K562 (cell line): ENCODE measurements around the gene BMF. TPM values are rescaled to one million over a fixed set of nuclear protein-coding genes. Genes with fewer than 3 reads are reported as not detected.

ENCODE experiments used
- MTA3 ChIP-seq: fragments of 450-650 bp; formaldehyde crosslinking; IDR thresholded peaks from 2 replicates; pipeline ENCODE4 v1.6.1; 2017; ENCODE audit warnings: mild to moderate bottlenecking, borderline replicate concordance
- MTF1 ChIP-seq: fragments of 250-450 bp; sonication (Bioruptor Pico); IDR thresholded peaks from 2 replicates; pipeline ENCODE4 v1.9.0; 2021; ENCODE audit warnings: moderate library complexity, mild to moderate bottlenecking, inconsistent platforms, borderline replicate concordance
- POLR3A ChIP-seq: IDR thresholded peaks from 2 replicates; pipeline ENCODE4 v1.6.1; 2011; ENCODE audit warnings: borderline replicate concordance, mild to moderate bottlenecking, moderate library complexity; ENCODE audit not compliant: insufficient read length, insufficient read depth; ENCODE audit errors: extremely low read depth
- SMAD1 ChIP-seq: fragments of 150-350 bp; IDR thresholded peaks from 2 replicates; pipeline ENCODE4 v1.6.1; 2014; ENCODE audit warnings: low read length, low read depth; ENCODE audit not compliant: partially characterized antibody
- SMARCC2 ChIP-seq: fragments of 450-650 bp; IDR thresholded peaks from 2 replicates; pipeline ENCODE4 v1.6.1; 2017; ENCODE audit warnings: antibody characterized with exemption, moderate library complexity, mild to moderate bottlenecking, low read depth
- TFAP4 ChIP-seq: sonication (generic); formaldehyde crosslinking; IDR thresholded peaks from 2 replicates; pipeline ENCODE4 v1.8.0; 2022; ENCODE audit warnings: missing genetic modification reagents, mild to moderate bottlenecking, moderate library complexity, borderline replicate concordance
- VEZF1 ChIP-seq: fragments of 200-800 bp; sonication (Bioruptor generic); IDR thresholded peaks from 2 replicates; pipeline ENCODE4 v1.6.1; 2017; ENCODE audit warnings: missing genetic modification characterization, missing compliant biosample characterization
- ZFPM2 ChIP-seq: fragments of 250-450 bp; sonication (Bioruptor Pico); IDR thresholded peaks from 2 replicates; pipeline ENCODE4 v1.5.1; 2022; ENCODE audit warnings: mild to moderate bottlenecking
- ZNF232 ChIP-seq: sonication (generic); formaldehyde crosslinking; IDR thresholded peaks from 2 replicates; pipeline ENCODE4 v1.8.0; 2022; ENCODE audit warnings: mild to moderate bottlenecking, missing genetic modification reagents
- ZNF407 ChIP-seq: fragments of 450-650 bp; IDR thresholded peaks from 2 replicates; pipeline ENCODE4 v1.6.1; 2016; ENCODE audit warnings: low read depth
- ZNF561 ChIP-seq: fragments of 450-650 bp; formaldehyde crosslinking; conservative IDR thresholded peaks from 2 replicates; pipeline ENCODE4 v1.4.0; 2020; ENCODE audit warnings: mild to moderate bottlenecking, moderate library complexity
- polyA plus RNA-seq, 8 experiments: library from polyadenylated mRNA; depleted of rRNA in 4 of 8; stranded (reverse) in 5 of 8; unstranded in 3 of 8; fragments of >200 nt; fragmentation: Nextera tagmentation in 2 of 8; fragmentation: Illumina TruSeq in 1 of 8; extraction: Ambion mirVana in 2 of 8; extraction: Trizol in 1 of 8; gene quantifications; 2 replicates each; pipeline versions ENCODE4 v1.2.1 to v1.2.3, GENCODE V29; 2011 to 2014; ENCODE audit warnings: inconsistent platforms in 1 of 8, missing spikeins in 1 of 8
- total RNA-seq, 7 experiments: library from RNA; depleted of rRNA in 6 of 7; stranded (reverse); fragments of >200 nt in 6 of 7; fragmentation: Illumina TruSeq in 2 of 7; extraction: Trizol in 2 of 7; gene quantifications; 2 replicates each; pipeline versions ENCODE4 v1.2.1 to v1.2.3, GENCODE V29; 2011 to 2021; ENCODE audit warnings: low replicate concordance in 1 of 7
- TF ChIP-seq, protein P1 (sequence below): fragments of 450-650 bp; formaldehyde crosslinking; IDR thresholded peaks from 2 replicates; pipeline ENCODE4 v1.4.0; 2020; ENCODE audit warnings: mild to moderate bottlenecking, moderate library complexity
- TF ChIP-seq, protein P2 (sequence below): IDR thresholded peaks from 2 replicates; pipeline ENCODE4 v1.6.1; 2014; ENCODE audit warnings: antibody characterized with exemption

BMF gene
- total and polyA plus RNA-seq, 9 of the 15 experiments (the other 6 are each of a cell fraction or from before 2014, with no cell fraction given) = 0.25 to 0.91 (median 0.59) TPM; not detected in 2

GRCh38 chr15:40075298-40076044, 33.2 kb downstream of the BMF start (continued):
- no peak for TF ChIP-seq ZNF407
- TF ChIP-seq MTF1 (CRISPR knock-in tag) = no peak
- peak; percentile 25; the same call in 1 of the 2 replicates for TF ChIP-seq VEZF1 (CRISPR knock-in tag)
- no peak for TF ChIP-seq POLR3A
- 0 out of 2 replicates have a peak, but pooled peaks have one; percentile 34 for TF ChIP-seq SMARCC2
- no peak for TF ChIP-seq ZNF561 (CRISPR knock-in tag)
- no peak for TF ChIP-seq ZNF232 (CRISPR knock-in tag)
- TF ChIP-seq, protein P1, sequence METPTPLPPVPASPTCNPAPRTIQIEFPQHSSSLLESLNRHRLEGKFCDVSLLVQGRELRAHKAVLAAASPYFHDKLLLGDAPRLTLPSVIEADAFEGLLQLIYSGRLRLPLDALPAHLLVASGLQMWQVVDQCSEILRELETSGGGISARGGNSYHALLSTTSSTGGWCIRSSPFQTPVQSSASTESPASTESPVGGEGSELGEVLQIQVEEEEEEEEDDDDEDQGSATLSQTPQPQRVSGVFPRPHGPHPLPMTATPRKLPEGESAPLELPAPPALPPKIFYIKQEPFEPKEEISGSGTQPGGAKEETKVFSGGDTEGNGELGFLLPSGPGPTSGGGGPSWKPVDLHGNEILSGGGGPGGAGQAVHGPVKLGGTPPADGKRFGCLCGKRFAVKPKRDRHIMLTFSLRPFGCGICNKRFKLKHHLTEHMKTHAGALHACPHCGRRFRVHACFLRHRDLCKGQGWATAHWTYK (CRISPR knock-in tag) = no peak
- peak; percentile 9; the same call in 1 of the 2 replicates for TF ChIP-seq TFAP4 (CRISPR knock-in tag)
- TF ChIP-seq SMAD1 = no peak
- TF ChIP-seq, protein P2, sequence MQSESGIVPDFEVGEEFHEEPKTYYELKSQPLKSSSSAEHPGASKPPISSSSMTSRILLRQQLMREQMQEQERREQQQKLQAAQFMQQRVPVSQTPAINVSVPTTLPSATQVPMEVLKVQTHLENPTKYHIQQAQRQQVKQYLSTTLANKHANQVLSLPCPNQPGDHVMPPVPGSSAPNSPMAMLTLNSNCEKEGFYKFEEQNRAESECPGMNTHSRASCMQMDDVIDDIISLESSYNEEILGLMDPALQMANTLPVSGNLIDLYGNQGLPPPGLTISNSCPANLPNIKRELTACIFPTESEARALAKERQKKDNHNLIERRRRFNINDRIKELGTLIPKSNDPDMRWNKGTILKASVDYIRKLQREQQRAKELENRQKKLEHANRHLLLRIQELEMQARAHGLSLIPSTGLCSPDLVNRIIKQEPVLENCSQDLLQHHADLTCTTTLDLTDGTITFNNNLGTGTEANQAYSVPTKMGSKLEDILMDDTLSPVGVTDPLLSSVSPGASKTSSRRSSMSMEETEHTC = no peak
- TF ChIP-seq ZFPM2 (CRISPR knock-in tag) = no peak
- TF ChIP-seq MTA3 = no peak
